ENCODE results near the gene C2CD2.

DNA sequence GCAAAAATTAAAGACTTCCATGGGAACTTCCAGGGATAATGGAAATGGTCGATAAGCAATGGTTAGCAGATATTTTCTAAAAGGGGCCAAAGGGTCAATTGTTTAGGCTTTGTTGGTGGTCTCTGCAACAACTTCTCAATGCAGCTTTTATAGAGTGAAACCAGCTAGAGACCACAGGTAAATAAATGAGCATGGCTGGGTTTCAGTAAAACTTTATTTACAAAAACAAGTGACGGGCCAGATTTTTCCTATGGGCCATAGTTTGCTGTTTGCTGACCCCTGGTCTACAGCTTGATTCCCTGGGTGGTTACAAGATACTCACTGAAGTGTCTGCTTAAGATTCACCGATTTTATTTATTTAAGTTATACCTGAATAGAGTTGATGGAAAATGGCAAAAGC, 52.0 kb downstream of the C2CD2 start:
- TF ChIP-seq, protein P1, sequence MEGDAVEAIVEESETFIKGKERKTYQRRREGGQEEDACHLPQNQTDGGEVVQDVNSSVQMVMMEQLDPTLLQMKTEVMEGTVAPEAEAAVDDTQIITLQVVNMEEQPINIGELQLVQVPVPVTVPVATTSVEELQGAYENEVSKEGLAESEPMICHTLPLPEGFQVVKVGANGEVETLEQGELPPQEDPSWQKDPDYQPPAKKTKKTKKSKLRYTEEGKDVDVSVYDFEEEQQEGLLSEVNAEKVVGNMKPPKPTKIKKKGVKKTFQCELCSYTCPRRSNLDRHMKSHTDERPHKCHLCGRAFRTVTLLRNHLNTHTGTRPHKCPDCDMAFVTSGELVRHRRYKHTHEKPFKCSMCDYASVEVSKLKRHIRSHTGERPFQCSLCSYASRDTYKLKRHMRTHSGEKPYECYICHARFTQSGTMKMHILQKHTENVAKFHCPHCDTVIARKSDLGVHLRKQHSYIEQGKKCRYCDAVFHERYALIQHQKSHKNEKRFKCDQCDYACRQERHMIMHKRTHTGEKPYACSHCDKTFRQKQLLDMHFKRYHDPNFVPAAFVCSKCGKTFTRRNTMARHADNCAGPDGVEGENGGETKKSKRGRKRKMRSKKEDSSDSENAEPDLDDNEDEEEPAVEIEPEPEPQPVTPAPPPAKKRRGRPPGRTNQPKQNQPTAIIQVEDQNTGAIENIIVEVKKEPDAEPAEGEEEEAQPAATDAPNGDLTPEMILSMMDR (IDR thresholded peaks at IDR 0.05; ENCODE audit: low read length) = no peak
- TF ChIP-seq EZH2 (IDR thresholded peaks at IDR 0.05; ENCODE audit: borderline replicate concordance, low read length) = no peak
